NB4 (cell line): ENCODE results near the gene PDE4B.

Experiments
- CTCF ChIP-seq: IDR thresholded peaks from one replicate; pipeline ENCODE4 v1.5.1; 2012; ENCODE audit warnings: low read depth, low read length
- MYC ChIP-seq: IDR thresholded peaks from 2 replicates; pipeline ENCODE4 v1.6.1; 2011; ENCODE audit warnings: low read depth, low read length
- POLR2A ChIP-seq: IDR thresholded peaks from 2 replicates; pipeline ENCODE4 v1.6.1; 2011; ENCODE audit warnings: mild to moderate bottlenecking; ENCODE audit not compliant: insufficient read length; ENCODE audit errors: extremely low read depth
- TF ChIP-seq, protein P1 (sequence below): IDR thresholded peaks from 2 replicates; pipeline ENCODE4 v1.6.1; 2011; ENCODE audit warnings: low read depth, low read length

DNA sequence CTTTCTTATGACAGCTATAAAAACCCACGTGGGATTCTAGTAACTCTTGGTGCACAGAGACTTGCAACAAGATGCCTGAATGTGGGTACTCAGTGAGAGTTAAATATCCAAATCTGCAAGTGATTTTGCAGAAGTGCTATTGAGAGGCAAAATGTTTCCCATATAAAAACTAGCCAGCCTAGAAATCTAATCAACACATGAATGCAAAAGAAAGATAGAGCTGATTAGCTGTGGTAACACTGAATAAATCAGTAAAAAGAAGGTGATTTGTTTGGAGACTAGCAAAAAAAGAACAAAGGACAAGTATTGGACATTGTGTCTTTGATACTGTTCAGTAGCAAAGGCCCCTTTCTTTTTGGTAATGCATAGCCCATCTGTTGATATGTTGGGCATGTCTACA lies 527.5 kb downstream of the PDE4B start:
- TF ChIP-seq POLR2A (no peak), MYC (no peak), CTCF (no peak)
- TF ChIP-seq, protein P1, sequence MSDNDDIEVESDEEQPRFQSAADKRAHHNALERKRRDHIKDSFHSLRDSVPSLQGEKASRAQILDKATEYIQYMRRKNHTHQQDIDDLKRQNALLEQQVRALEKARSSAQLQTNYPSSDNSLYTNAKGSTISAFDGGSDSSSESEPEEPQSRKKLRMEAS = no peak
